Activated T-helper 2 cell treated with anti-CD3 and anti-CD28 coated beads, Interferon-gamma antibody, Interleukin-2, Interleukin-4, amounts not matched to agents 10 μg/mL and 5 μg/mL and 100 μg/mL, durations not matched to agents 14 hours and 24 hours and 36 hours (primary cell): Measurements from ENCODE around the gene CORIN. TPM values are rescaled to one million over a fixed set of nuclear protein-coding genes. Genes with fewer than 3 reads are reported as not detected.
"Not testable (repeated sequence)": the region's sequence is repeated elsewhere in the genome, so short reads cannot be mapped to it uniquely, and the experiment has no call there.

Source experiments
- DNase-seq: peaks from one replicate; pipeline ENCODE4 v3.0.0; 2021; ENCODE audit warnings: low spot score
- H3K27ac Mint-ChIP-seq: one replicate; pipeline ENCODE4 v1.8.0; 2021; ENCODE audit warnings: mixed read lengths
- H3K27me3 Mint-ChIP-seq: one replicate; pipeline ENCODE4 v1.8.0; 2021; ENCODE audit warnings: low read depth, mixed read lengths
- H3K36me3 Mint-ChIP-seq: one replicate; pipeline ENCODE4 v1.8.0; 2021; ENCODE audit warnings: low read depth, mixed read lengths
- H3K4me1 Mint-ChIP-seq: one replicate; pipeline ENCODE4 v1.8.0; 2021; ENCODE audit warnings: low read depth, mixed read lengths
- H3K4me3 Mint-ChIP-seq: one replicate; pipeline ENCODE4 v1.8.0; 2021; ENCODE audit warnings: low read depth, mild to moderate bottlenecking, moderate library complexity, mixed read lengths
- H3K9me3 Mint-ChIP-seq: one replicate; pipeline ENCODE4 v1.8.0; 2021; ENCODE audit warnings: mixed read lengths
- intact Hi-C: fragments of 100-400 bp; cut with micrococcal nuclease; formaldehyde crosslinking; loops from one replicate; pipeline ENCODE4 v1.15.1; 2023
- total RNA-seq: library from RNA; stranded (reverse); gene quantifications from 2 replicates; pipeline ENCODE4 v1.2.3, GENCODE V29; 2022

Gene CORIN
- total RNA-seq, 1 donor from 2014 or later, result 0.30 TPM

GRCh38 chr4:47721892-47722575 lies 115.8 kb downstream of the CORIN start:
- Mint-ChIP-seq H3K27ac (no peak overlapping the region), H3K27me3 (peaks cover 20% of the 10 kb centered on the region)

GRCh38 chr4:47721485-47721884 lies 116.4 kb downstream of the CORIN start:
- no peaks in the 10 kb centered on the region for H3K4me1 Mint-ChIP-seq
- DNase-seq, result no peak
- intact Hi-C loops, result no loop called here
- no peak overlapping the region for H3K4me3 Mint-ChIP-seq
- H3K36me3 Mint-ChIP-seq, result no peaks in the 10 kb centered on the region
- H3K27me3 Mint-ChIP-seq, result peaks cover 20% of the 10 kb centered on the region
- H3K9me3 Mint-ChIP-seq, result no peaks in the 10 kb centered on the region
- H3K27ac Mint-ChIP-seq, result no peak overlapping the region

More at GRCh38 chr4:47721892-47722575, 115.8 kb downstream of the CORIN start:
- Mint-ChIP-seq H3K4me3 (no peak overlapping the region), H3K4me1 (no peaks in the 10 kb centered on the region), H3K9me3 (no peaks in the 10 kb centered on the region), H3K36me3 (no peaks in the 10 kb centered on the region)
- DNase-seq, result no peak
- intact Hi-C loops, result no loop called here

GRCh38 chr4:47720787-47721186 lies 117.1 kb downstream of the CORIN start:
- H3K36me3 Mint-ChIP-seq, result no peaks in the 10 kb centered on the region
- no peaks in the 10 kb centered on the region for H3K9me3 Mint-ChIP-seq
- intact Hi-C loops, result no loop called here
- H3K27me3 Mint-ChIP-seq, result peaks cover 19% of the 10 kb centered on the region
- no peak overlapping the region for H3K27ac Mint-ChIP-seq
- no peak overlapping the region for H3K4me3 Mint-ChIP-seq
- no peaks in the 10 kb centered on the region for H3K4me1 Mint-ChIP-seq
- DNase-seq, result no peak

GRCh38 chr4:47719576-47719975 lies 118.3 kb downstream of the CORIN start:
- DNase-seq, result no peak
- Mint-ChIP-seq H3K27me3 (peaks cover 19% of the 10 kb centered on the region), H3K4me1 (no peaks in the 10 kb centered on the region), H3K9me3 (no peaks in the 10 kb centered on the region), H3K36me3 (no peaks in the 10 kb centered on the region), H3K27ac (no peak overlapping the region), H3K4me3 (no peak overlapping the region)
- intact Hi-C loops, result no loop called here

GRCh38 chr4:47718696-47719095 lies 119.2 kb downstream of the CORIN start:
- no peaks in the 10 kb centered on the region for H3K9me3 Mint-ChIP-seq
- peaks cover 22% of the 10 kb centered on the region for H3K27me3 Mint-ChIP-seq
- no peaks in the 10 kb centered on the region for H3K36me3 Mint-ChIP-seq
- H3K4me3 Mint-ChIP-seq, result no peak overlapping the region
- no peak overlapping the region for H3K27ac Mint-ChIP-seq
- intact Hi-C loops, result no loop called here
- no peaks in the 10 kb centered on the region for H3K4me1 Mint-ChIP-seq
- DNase-seq, result no peak

- intact Hi-C loops, result no loop called here
- H3K9me3 Mint-ChIP-seq, result no peaks in the 10 kb centered on the region
- peaks cover 18% of the 10 kb centered on the region for H3K27me3 Mint-ChIP-seq
- H3K36me3 Mint-ChIP-seq, result no peaks in the 10 kb centered on the region
- no peaks in the 10 kb centered on the region for H3K4me1 Mint-ChIP-seq
- H3K4me3 Mint-ChIP-seq, result no peak overlapping the region
- no peak overlapping the region for H3K27ac Mint-ChIP-seq
- no peak for DNase-seq
These were observed 120.7 kb downstream of the CORIN start for GRCh38 chr4:47717188-47717587.

- H3K27ac Mint-ChIP-seq, result no peak overlapping the region
- H3K36me3 Mint-ChIP-seq, result no peaks in the 10 kb centered on the region
- no peak for DNase-seq
- no peaks in the 10 kb centered on the region for H3K9me3 Mint-ChIP-seq
- no peaks in the 10 kb centered on the region for H3K4me1 Mint-ChIP-seq
- intact Hi-C loops, result no loop called here
- H3K27me3 Mint-ChIP-seq, result peaks cover 18% of the 10 kb centered on the region
- H3K4me3 Mint-ChIP-seq, result no peak overlapping the region
These were observed 122.0 kb downstream of the CORIN start for GRCh38 chr4:47715716-47716416.

GRCh38 chr4:47714269-47714668 lies 123.6 kb downstream of the CORIN start:
- DNase-seq, result no peak

GRCh38 chr4:47713129-47713834 lies 124.6 kb downstream of the CORIN start:
- no peak overlapping the region for H3K4me3 Mint-ChIP-seq
- no peaks in the 10 kb centered on the region for H3K9me3 Mint-ChIP-seq
- DNase-seq, result no peak
- no peaks in the 10 kb centered on the region for H3K4me1 Mint-ChIP-seq
- intact Hi-C loops, result no loop called here
- peaks cover 13% of the 10 kb centered on the region for H3K27me3 Mint-ChIP-seq
- H3K36me3 Mint-ChIP-seq, result no peaks in the 10 kb centered on the region
- H3K27ac Mint-ChIP-seq, result no peak overlapping the region

More at GRCh38 chr4:47714269-47714668, 123.6 kb downstream of the CORIN start:
- peaks cover 19% of the 10 kb centered on the region for H3K27me3 Mint-ChIP-seq
- no peaks in the 10 kb centered on the region for H3K4me1 Mint-ChIP-seq
- H3K27ac Mint-ChIP-seq, result no peak overlapping the region
- no peaks in the 10 kb centered on the region for H3K36me3 Mint-ChIP-seq
- no peak overlapping the region for H3K4me3 Mint-ChIP-seq
- intact Hi-C loops, result no loop called here
- no peaks in the 10 kb centered on the region for H3K9me3 Mint-ChIP-seq

- no peaks in the 10 kb centered on the region for H3K4me1 Mint-ChIP-seq
- no peaks in the 10 kb centered on the region for H3K36me3 Mint-ChIP-seq
- DNase-seq, result no peak
- no peak overlapping the region for H3K4me3 Mint-ChIP-seq
- H3K9me3 Mint-ChIP-seq, result no peaks in the 10 kb centered on the region
- H3K27ac Mint-ChIP-seq, result no peak overlapping the region
- H3K27me3 Mint-ChIP-seq, result peaks cover 8% of the 10 kb centered on the region
- intact Hi-C loops, result no loop called here
These were observed 126.2 kb downstream of the CORIN start for GRCh38 chr4:47711646-47712045.

- H3K9me3 Mint-ChIP-seq, result no peaks in the 10 kb centered on the region
- no peak for DNase-seq
- H3K36me3 Mint-ChIP-seq, result no peaks in the 10 kb centered on the region
- no peak overlapping the region for H3K27ac Mint-ChIP-seq
- intact Hi-C loops, result no loop called here
- no peak overlapping the region for H3K4me3 Mint-ChIP-seq
- H3K27me3 Mint-ChIP-seq, result peaks cover 8% of the 10 kb centered on the region
- no peaks in the 10 kb centered on the region for H3K4me1 Mint-ChIP-seq
These were observed 126.7 kb downstream of the CORIN start for GRCh38 chr4:47711183-47711582.

GRCh38 chr4:47706352-47706751 lies 131.5 kb downstream of the CORIN start:
- H3K4me3 Mint-ChIP-seq, intact Hi-C loops, H3K36me3 Mint-ChIP-seq, DNase-seq, H3K9me3 Mint-ChIP-seq, H3K4me1 Mint-ChIP-seq, H3K27ac Mint-ChIP-seq: not testable (repeated sequence)
- peaks cover 16% of the 10 kb centered on the region for H3K27me3 Mint-ChIP-seq
